ENCODE data around the gene NAP1L5. TPM values are rescaled to one million over a fixed set of nuclear protein-coding genes. Genes with fewer than 3 reads are reported as not detected.

Gene NAP1L5
- polyA plus RNA-seq, 3 donors = 0.18 to 0.87 (median 0.41) TPM

- 58% methylated on average over 2 of the region's 4 CpGs for WGBS (ENCODE audit: insufficient coverage)
- Histone ChIP-seq H3K27ac (ENCODE audit: low read depth in 1 of 2, low read length in 2 of 2) (peak overlapping the region in 1 of 2 donors; percentile 8), H4K20me1 (ENCODE audit: insufficient read depth, low read length) (peaks cover 4% of the 10 kb centered on the region), H3K9me3 (replicated peaks in 1 of 2; ENCODE audit: control insufficient read depth in 1 of 2, insufficient read depth in 1 of 2, low read length in 2 of 2) (no peaks in the 10 kb centered on the region), H2AFZ (ENCODE audit: insufficient read depth, low read depth, low read length, poor library complexity, severe bottlenecking) (no peak overlapping the region), H3K79me2 (ENCODE audit: insufficient read depth, low read length) (no peaks in the 10 kb centered on the region), H3K4me3 (replicated peaks in 1 of 3; ENCODE audit: low read depth in 2 of 3, low read length in 3 of 3) (no peak overlapping the region), H3K4me2 (replicated peaks; ENCODE audit: extremely low read depth, low read length, poor library complexity, severe bottlenecking) (no peak overlapping the region), H3K36me3 (replicated peaks in 1 of 2; ENCODE audit: control insufficient read depth in 1 of 2, insufficient read depth in 2 of 2, low read length in 2 of 2) (peaks cover 68 to 97% of the 10 kb centered on the region in 2 donors), H3K27me3 (ENCODE audit: control insufficient read depth in 2 of 2, insufficient read depth in 2 of 2, low read length in 2 of 2) (no peaks in the 10 kb centered on the region), H3K4me1 (ENCODE audit: control insufficient read depth in 1 of 2, insufficient read depth in 2 of 2, low read length in 2 of 2) (no peaks in the 10 kb centered on the region), H3K9ac (ENCODE audit: insufficient read depth, low read length, poor library complexity, severe bottlenecking) (no peak overlapping the region)
- Mint-ChIP-seq H3K4me1 (no peaks in the 10 kb centered on the region), H3K36me3 (peaks cover 78 to 93% of the 10 kb centered on the region in 2 donors), H3K9me3 (no peaks in the 10 kb centered on the region), H3K27me3 (ENCODE audit: low read depth in 3 of 3) (peaks cover 0 to 4% (median 0%) of the 10 kb centered on the region in 3 donors), H3K4me3 (no peak overlapping the region), H3K27ac (peak overlapping the region in 2 of 7 donors; percentile 15 to 27)
- intact Hi-C loops (cut with micrococcal nuclease) = no loop called here
- TF ChIP-seq CTCF (IDR thresholded peaks at IDR 0.05) = peak; percentile 26
- DNase-seq = no peak
These were observed 38.4 kb downstream of the NAP1L5 start for GRCh38 chr4:88659055-88659889.

- H3K4me1 Mint-ChIP-seq = no peaks in the 10 kb centered on the region
- intact Hi-C loops (cut with micrococcal nuclease) = no loop called here
- no peaks in the 10 kb centered on the region for H3K9me3 Mint-ChIP-seq
- Histone ChIP-seq H4K20me1 (ENCODE audit: insufficient read depth, low read length) (peaks cover 32% of the 10 kb centered on the region), H3K4me2 (replicated peaks; ENCODE audit: extremely low read depth, low read length, poor library complexity, severe bottlenecking) (no peak overlapping the region), H3K36me3 (replicated peaks in 1 of 2; ENCODE audit: control insufficient read depth in 1 of 2, insufficient read depth in 2 of 2, low read length in 2 of 2) (peaks cover 57 to 94% of the 10 kb centered on the region in 2 donors), H3K79me2 (ENCODE audit: insufficient read depth, low read length) (peaks cover 5% of the 10 kb centered on the region), H3K4me1 (ENCODE audit: control insufficient read depth in 1 of 2, insufficient read depth in 2 of 2, low read length in 2 of 2) (no peaks in the 10 kb centered on the region), H3K9me3 (replicated peaks in 1 of 2; ENCODE audit: control insufficient read depth in 1 of 2, insufficient read depth in 1 of 2, low read length in 2 of 2) (no peaks in the 10 kb centered on the region), H3K4me3 (replicated peaks in 1 of 3; ENCODE audit: low read depth in 2 of 3, low read length in 3 of 3) (no peak overlapping the region), H2AFZ (ENCODE audit: insufficient read depth, low read depth, low read length, poor library complexity, severe bottlenecking) (no peak overlapping the region), H3K27me3 (ENCODE audit: control insufficient read depth in 2 of 2, insufficient read depth in 2 of 2, low read length in 2 of 2) (no peaks in the 10 kb centered on the region), H3K27ac (ENCODE audit: low read depth in 1 of 2, low read length in 2 of 2) (no peak overlapping the region), H3K9ac (ENCODE audit: insufficient read depth, low read length, poor library complexity, severe bottlenecking) (no peak overlapping the region)
- H3K4me3 Mint-ChIP-seq = no peak overlapping the region
- no peak for DNase-seq
- H3K27ac Mint-ChIP-seq = no peak overlapping the region
- peaks cover 0 to 2% (median 0%) of the 10 kb centered on the region in 3 donors for H3K27me3 Mint-ChIP-seq (ENCODE audit: low read depth in 3 of 3)
- 100% methylated on average over 2 of the region's 3 CpGs for WGBS (ENCODE audit: insufficient coverage)
- no peak for TF ChIP-seq CTCF (IDR thresholded peaks at IDR 0.05)
- peaks cover 71 to 77% of the 10 kb centered on the region in 2 donors for H3K36me3 Mint-ChIP-seq
These were observed 42.4 kb downstream of the NAP1L5 start for GRCh38 chr4:88655226-88655625.
